Stimulated activated CD8-positive, alpha-beta memory T cell treated with anti-CD3 and anti-CD28 coated beads, Interleukin-4, amount 100 ng/mL, for 1 hour (primary cell): ENCODE measurements around the gene BRCC3.
"Not testable (repeated sequence)": the region's sequence is repeated elsewhere in the genome, so short reads cannot be mapped to it uniquely, and the experiment has no call there.

Experiments
- DNase-seq, 2 donors: peaks; one replicate each; pipeline ENCODE4 v3.0.0-alpha.2; 2020; ENCODE audit warnings: low read depth in 2 of 2, low spot score in 1 of 2

BRCC3 gene

GRCh38 chrX:155143959-155144548 lies 72.7 kb downstream of the BRCC3 start:
- DNase-seq, result no peak

GRCh38 chrX:155144926-155145325 lies 73.6 kb downstream of the BRCC3 start:
- DNase-seq, result no peak

GRCh38 chrX:155147612-155148011 lies 76.3 kb downstream of the BRCC3 start:
- not testable (repeated sequence) for DNase-seq

DNA sequence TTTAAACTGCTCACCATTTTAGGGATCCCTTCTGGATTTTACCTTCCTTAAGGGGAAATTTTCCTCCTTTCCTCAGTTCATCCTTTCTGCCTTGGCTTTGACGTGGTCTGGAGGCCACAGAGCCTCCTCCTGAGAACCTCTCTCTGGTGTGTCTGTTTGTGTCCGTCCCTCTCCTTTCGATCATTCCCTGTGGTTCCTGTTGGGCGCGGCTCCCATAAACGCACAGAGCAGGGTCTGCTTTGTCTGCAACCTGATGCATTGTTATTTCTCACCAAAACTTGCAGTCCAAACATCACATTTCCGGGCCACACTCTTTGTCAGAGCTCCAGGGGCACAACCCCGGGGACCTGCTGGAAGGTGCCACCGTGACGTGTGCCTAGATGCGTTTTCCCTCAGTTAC lies 76.9 kb downstream of the BRCC3 start:
- DNase-seq, result not testable (repeated sequence)

- no peak for DNase-seq
Measured at GRCh38 chrX:155148724-155149537, 77.6 kb downstream of the BRCC3 start.

DNA sequence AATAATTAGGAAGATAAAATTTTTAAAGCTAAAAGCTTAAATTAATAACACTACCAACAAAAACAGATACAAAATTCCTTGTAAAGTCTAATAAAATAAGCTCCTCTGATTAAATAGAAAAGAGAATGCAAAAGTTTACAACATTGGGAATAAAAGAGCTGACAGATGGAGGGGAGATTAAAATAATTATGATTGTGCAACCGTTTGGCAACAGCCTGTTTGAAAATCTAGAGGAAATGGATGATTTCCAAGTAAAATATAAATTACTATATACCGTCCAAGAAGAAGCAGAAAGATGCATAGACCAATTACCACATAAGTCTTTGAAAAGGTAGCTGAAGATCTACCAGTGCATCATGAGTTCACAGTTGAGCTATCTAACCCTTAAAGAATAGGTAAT lies 98.6 kb downstream of the BRCC3 start:
- DNase-seq, result no peak
